CD4-positive, alpha-beta T cell treated with Interleukin-12 subunit alpha and Interleukin-12 subunit beta, for 1 hour (primary cell): ENCODE results near the gene SYCP2L.

Source experiments
- DNase-seq: peaks from one replicate; pipeline ENCODE4 v3.0.0-alpha.2; 2020

SYCP2L gene

GRCh38 chr6:11012295-11012754 is 125.5 kb downstream of the SYCP2L start:
- no peak for DNase-seq

- DNase-seq: no peak
These were observed 126.3 kb downstream of the SYCP2L start for GRCh38 chr6:11012976-11013720.

- no peak for DNase-seq
These were observed 126.8 kb downstream of the SYCP2L start for GRCh38 chr6:11013721-11014070.

GRCh38 chr6:11015102-11015501 is 128.2 kb downstream of the SYCP2L start:
- DNase-seq: no peak

- no peak for DNase-seq
These were observed 129.6 kb downstream of the SYCP2L start for GRCh38 chr6:11016452-11016851.

GRCh38 chr6:11017090-11017489 is 130.2 kb downstream of the SYCP2L start:
- DNase-seq: no peak

GRCh38 chr6:11018225-11018624 is 131.4 kb downstream of the SYCP2L start:
- no peak for DNase-seq

- DNase-seq: no peak
These were observed 134.2 kb downstream of the SYCP2L start for GRCh38 chr6:11021003-11021402.

GRCh38 chr6:11021714-11022113 is 134.9 kb downstream of the SYCP2L start:
- no peak for DNase-seq

GRCh38 chr6:11023032-11023431 is 136.2 kb downstream of the SYCP2L start:
- DNase-seq: no peak
